Coronary artery (tissue), 2 donors: ENCODE results near the gene TIAM2.

Experiments used
- DNase-seq: peaks from one replicate; pipeline ENCODE4 v3.0.0-alpha.2; 2017; ENCODE audit warnings: low spot score
- H3K27ac ChIP-seq, 2 donors: fragments of 200-600 bp; sonication (generic); one replicate each; pipeline ENCODE4 v1.5.1; 2016 to 2019
- H3K4me3 ChIP-seq: fragments of 200-600 bp; sonication (generic); 2 replicates; pipeline ENCODE4 v1.5.1; 2016; ENCODE audit warnings: mild to moderate bottlenecking, moderate library complexity
- CTCF ChIP-seq: fragments of 200-600 bp; sonication (generic); IDR thresholded peaks from one replicate; pipeline ENCODE4 v1.5.1; 2019; ENCODE audit warnings: antibody characterized with exemption

The TIAM2 gene

DNA sequence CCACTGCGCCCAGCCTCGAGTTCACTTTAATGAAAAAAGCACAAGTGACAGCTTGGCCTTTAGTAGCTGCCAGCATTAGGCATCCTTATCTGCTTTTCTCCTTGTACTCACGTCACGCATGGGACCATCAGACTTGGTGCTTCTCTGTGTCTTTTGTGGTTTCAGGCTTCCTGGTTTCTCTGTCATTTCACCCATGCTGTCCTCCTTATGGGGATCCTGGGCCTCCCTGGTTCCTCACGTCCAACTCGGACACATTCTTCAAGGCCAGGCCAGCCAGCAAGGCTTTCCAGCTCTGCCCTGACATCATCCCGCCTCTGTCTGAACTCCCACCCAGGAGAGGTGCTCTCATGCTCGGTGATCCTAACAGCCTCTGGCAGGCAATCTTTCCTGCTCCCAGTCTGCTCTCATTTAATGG, 83.2 kb downstream of the TIAM2 start:
- H3K4me3 ChIP-seq = no peak overlapping the region
- peak overlapping the region in 1 of 2 donors; percentile 11 for H3K27ac ChIP-seq
- TF ChIP-seq CTCF = no peak
- no peak for DNase-seq

DNA sequence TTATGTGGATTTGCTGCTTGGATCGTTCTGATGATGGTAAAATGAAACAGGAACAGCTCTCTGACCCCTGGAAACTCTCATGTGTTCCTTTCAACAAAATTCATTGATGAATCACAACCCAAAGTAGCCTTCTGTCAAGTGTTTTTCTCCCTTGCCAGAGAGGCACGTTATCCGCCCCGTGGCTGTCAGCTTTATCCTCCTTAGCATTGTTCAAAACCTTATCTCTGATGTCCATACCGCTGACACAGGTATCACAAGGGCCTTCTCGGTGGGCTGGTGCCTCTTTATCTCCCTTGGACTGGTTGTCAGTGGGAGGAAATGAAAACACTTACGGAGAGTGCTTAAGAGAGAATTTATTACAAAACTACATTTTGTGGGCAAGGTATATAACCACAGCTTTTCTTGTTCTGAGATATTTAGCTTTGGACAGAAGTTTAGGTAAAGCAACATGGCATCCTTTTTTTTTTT, 84.9 kb downstream of the TIAM2 start:
- TF ChIP-seq CTCF = no peak
- no peak overlapping the region for H3K27ac ChIP-seq
- H3K4me3 ChIP-seq = no peak overlapping the region
- no peak for DNase-seq

GRCh38 chr6:155080881-155081845, 86.0 kb downstream of the TIAM2 start:
- TF ChIP-seq CTCF = no peak
- DNase-seq = no peak
- H3K27ac ChIP-seq = no peak overlapping the region
- no peak overlapping the region for H3K4me3 ChIP-seq

DNA sequence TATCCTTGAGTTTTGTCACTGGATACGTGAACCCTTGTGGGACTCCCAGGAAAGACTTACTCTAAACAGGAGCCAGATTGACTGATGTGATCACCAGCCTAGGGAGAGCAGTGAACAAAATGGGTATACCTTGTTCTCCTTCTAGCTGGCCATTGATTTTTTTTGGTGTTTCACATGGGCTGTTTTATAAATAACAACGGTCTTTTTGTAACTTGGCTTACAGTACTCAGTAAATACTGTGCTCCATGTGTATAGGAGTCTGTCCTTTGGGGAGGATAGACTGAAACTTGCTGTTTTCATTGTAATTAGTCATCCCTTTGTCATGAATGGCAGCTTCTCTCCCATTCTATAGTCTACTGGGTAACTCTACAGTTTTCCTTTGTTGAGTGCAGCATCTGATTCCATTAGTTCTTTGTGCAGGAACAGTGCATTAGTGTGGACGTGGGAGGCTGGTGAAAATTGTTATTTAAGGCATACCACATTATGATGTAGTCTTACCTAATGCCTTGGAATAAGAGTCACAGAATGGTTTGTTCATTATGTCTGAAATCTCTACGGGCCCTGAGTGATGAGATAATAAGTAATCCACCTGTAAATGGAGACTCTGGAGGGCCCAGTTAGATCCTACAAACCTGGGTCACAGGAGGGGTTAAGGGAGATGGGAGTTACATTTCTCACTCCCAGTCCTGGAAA, 89.5 kb downstream of the TIAM2 start:
- TF ChIP-seq CTCF = no peak
- no peak for DNase-seq
- H3K4me3 ChIP-seq = no peak overlapping the region
- no peak overlapping the region for H3K27ac ChIP-seq

- no peak for DNase-seq
- Histone ChIP-seq H3K27ac (no peak overlapping the region), H3K4me3 (no peak overlapping the region)
- no peak for TF ChIP-seq CTCF
Measured at GRCh38 chr6:155085582-155086257, 90.6 kb downstream of the TIAM2 start.

DNA sequence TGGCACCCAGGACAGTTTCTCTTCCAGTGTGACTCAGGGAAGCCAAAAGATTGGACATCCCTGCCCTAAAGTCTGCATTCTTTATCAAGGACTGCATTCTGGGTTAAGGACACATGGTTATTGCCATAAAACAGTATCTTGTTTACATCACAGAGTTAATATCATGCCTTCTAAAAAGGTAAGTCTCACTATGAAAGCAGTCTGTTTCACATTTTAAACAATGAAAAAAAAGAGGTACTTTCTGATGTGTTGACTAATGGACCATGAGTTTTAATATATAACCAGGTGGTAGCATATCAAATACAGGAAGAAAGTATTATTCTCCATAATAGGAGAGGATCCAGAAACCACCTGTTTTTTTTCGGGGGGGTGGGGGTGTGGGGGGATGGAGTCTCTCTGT, 93.7 kb downstream of the TIAM2 start:
- no peak for DNase-seq

More for the DNA sequence above, 93.7 kb downstream of the TIAM2 start:
- Histone ChIP-seq H3K4me3 (no peak overlapping the region), H3K27ac (no peak overlapping the region)
- TF ChIP-seq CTCF = no peak
